H9 (cell line): ENCODE data around the gene NCKAP5. TPM values are rescaled to one million over a fixed set of nuclear protein-coding genes. Genes with fewer than 3 reads are reported as not detected.

ENCODE experiments used
- DNase-seq: peaks from one replicate; pipeline ENCODE4 v3.0.0-alpha.2; 2017
- H2AFZ ChIP-seq: one replicate; pipeline ENCODE4 v1.6.1; 2013; ENCODE audit warnings: mild to moderate bottlenecking, low read length, control low read depth, moderate library complexity
- H2AK5ac ChIP-seq: 2 replicates; pipeline ENCODE4 v1.6.1; 2013; ENCODE audit warnings: low read length, control low read depth, mixed read lengths; ENCODE audit not compliant: insufficient read length
- H2BK120ac ChIP-seq: one replicate; pipeline ENCODE4 v1.6.1; 2013; ENCODE audit warnings: low read depth, mild to moderate bottlenecking, low read length, control low read depth, inconsistent platforms; ENCODE audit not compliant: poor library complexity, severe bottlenecking
- H2BK12ac ChIP-seq: 2 replicates; pipeline ENCODE4 v1.6.1; 2013; ENCODE audit warnings: low read length, control low read depth, mixed read lengths, low read depth; ENCODE audit not compliant: insufficient read length
- H2BK15ac ChIP-seq: 2 replicates; pipeline ENCODE4 v1.6.1; 2013; ENCODE audit warnings: low read depth, low read length, control low read depth
- H2BK20ac ChIP-seq: one replicate; pipeline ENCODE4 v1.6.1; 2013; ENCODE audit warnings: low read depth, mild to moderate bottlenecking, low read length, control low read depth, inconsistent platforms; ENCODE audit not compliant: poor library complexity, severe bottlenecking
- H2BK5ac ChIP-seq: 2 replicates; pipeline ENCODE4 v1.6.1; 2013; ENCODE audit warnings: low read length, control low read depth, mixed read lengths; ENCODE audit not compliant: insufficient read length
- H3K14ac ChIP-seq: 2 replicates; pipeline ENCODE4 v1.6.1; 2013; ENCODE audit warnings: low read length, control low read depth; ENCODE audit not compliant: insufficient read depth
- H3K18ac ChIP-seq: 2 replicates; pipeline ENCODE4 v1.6.1; 2013; ENCODE audit warnings: low read depth, mild to moderate bottlenecking, mixed read lengths, low read length, control low read depth; ENCODE audit not compliant: insufficient read length
- H3K23ac ChIP-seq: 2 replicates; pipeline ENCODE4 v1.6.1; 2013; ENCODE audit warnings: low read length, control low read depth, mixed read lengths, low read depth; ENCODE audit not compliant: insufficient read length
- H3K23me2 ChIP-seq: 2 replicates; pipeline ENCODE4 v1.6.1; 2013; ENCODE audit warnings: low read depth, mild to moderate bottlenecking, mixed read lengths, low read length, control low read depth; ENCODE audit not compliant: insufficient read length, poor library complexity, severe bottlenecking
- H3K27ac ChIP-seq: 2 replicates; pipeline ENCODE4 v1.5.1; 2013; ENCODE audit warnings: low read length, control low read depth, mixed read lengths, low read depth; ENCODE audit not compliant: insufficient read length
- H3K27me3 ChIP-seq: 2 replicates; pipeline ENCODE4 v1.6.1; 2013; ENCODE audit warnings: low read length, control low read depth, inconsistent platforms; ENCODE audit not compliant: insufficient read depth
- H3K4ac ChIP-seq: 2 replicates; pipeline ENCODE4 v1.6.1; 2013; ENCODE audit warnings: low read depth, mild to moderate bottlenecking, control low read depth, inconsistent platforms, low read length, moderate library complexity
- H3K4me1 ChIP-seq: 2 replicates; pipeline ENCODE4 v1.6.1; 2013; ENCODE audit warnings: low read length, control low read depth, inconsistent platforms; ENCODE audit not compliant: insufficient read depth
- H3K4me2 ChIP-seq: 2 replicates; pipeline ENCODE4 v1.6.1; 2013; ENCODE audit warnings: low read length, control low read depth, mixed read lengths; ENCODE audit not compliant: insufficient read length, insufficient read depth
- H3K56ac ChIP-seq: 2 replicates; pipeline ENCODE4 v1.6.1; 2013; ENCODE audit warnings: low read depth, mild to moderate bottlenecking, mixed read lengths, low read length, control low read depth; ENCODE audit not compliant: insufficient read length
- H3K79me1 ChIP-seq: 2 replicates; pipeline ENCODE4 v1.6.1; 2013; ENCODE audit warnings: low read depth, mild to moderate bottlenecking, moderate library complexity, low read length, control low read depth, inconsistent platforms; ENCODE audit not compliant: insufficient read depth, poor library complexity, severe bottlenecking
- H3K79me2 ChIP-seq: 2 replicates; pipeline ENCODE4 v1.6.1; 2013; ENCODE audit warnings: low read length, control low read depth, inconsistent platforms; ENCODE audit not compliant: insufficient read depth
- H3K9ac ChIP-seq: 2 replicates; pipeline ENCODE4 v1.6.1; 2013; ENCODE audit warnings: low read length, control low read depth, mixed read lengths; ENCODE audit not compliant: insufficient read length; ENCODE audit errors: extremely low read depth
- H3K9me3 ChIP-seq: one replicate; pipeline ENCODE4 v1.6.1; 2013; ENCODE audit warnings: low read depth, low read length, inconsistent platforms; ENCODE audit not compliant: control insufficient read depth
- H3T11ph ChIP-seq: one replicate; pipeline ENCODE4 v1.6.1; 2013; ENCODE audit warnings: mild to moderate bottlenecking, low read length, control low read depth, inconsistent platforms
- H4K20me1 ChIP-seq: one replicate; pipeline ENCODE4 v1.6.1; 2013; ENCODE audit not compliant: control insufficient read depth, insufficient read length, insufficient read depth
- H4K5ac ChIP-seq: 2 replicates; pipeline ENCODE4 v1.6.1; 2013; ENCODE audit warnings: low read depth, mild to moderate bottlenecking, mixed read lengths, low read length, control low read depth; ENCODE audit not compliant: insufficient read length
- H4K8ac ChIP-seq: replicated peaks from 2 replicates; pipeline ENCODE4 v1.6.1; 2013; ENCODE audit warnings: low read length, control low read depth, mixed read lengths, low read depth; ENCODE audit not compliant: insufficient read length
- H4K91ac ChIP-seq: 2 replicates; pipeline ENCODE4 v1.6.1; 2013; ENCODE audit warnings: low read depth, mild to moderate bottlenecking, moderate library complexity, mixed read lengths, low read length, control low read depth; ENCODE audit not compliant: insufficient read length
- H3K27ac Mint-ChIP-seq, 3 experiments: 2 replicates in 2 of 3; 3 replicates in 1 of 3; pipeline ENCODE4 v1.8.0; 2020 to 2021; ENCODE audit warnings: mixed read lengths in 3 of 3, mild to moderate bottlenecking in 1 of 3, moderate library complexity in 1 of 3
- H3K27me3 Mint-ChIP-seq: 2 replicates; pipeline ENCODE4 v1.8.0; 2021; ENCODE audit warnings: low read depth, mild to moderate bottlenecking, moderate library complexity, mixed read lengths
- H3K36me3 Mint-ChIP-seq, 3 experiments: 2 replicates in 2 of 3; 3 replicates in 1 of 3; pipeline ENCODE4 v1.8.0; 2020 to 2021; ENCODE audit warnings: low read depth in 3 of 3, mixed read lengths in 3 of 3; ENCODE audit not compliant: insufficient read depth in 1 of 3
- H3K4me1 Mint-ChIP-seq, 2 experiments: 2 replicates each; pipeline ENCODE4 v1.8.0; 2020; ENCODE audit warnings: mixed read lengths in 2 of 2
- H3K4me3 Mint-ChIP-seq, 2 experiments: 2 replicates in 1 of 2; 3 replicates in 1 of 2; pipeline ENCODE4 v1.8.0; 2020 to 2021; ENCODE audit warnings: mild to moderate bottlenecking in 2 of 2, mixed read lengths in 2 of 2, moderate library complexity in 1 of 2
- H3K9me3 Mint-ChIP-seq, 2 experiments: 2 replicates in 1 of 2; 3 replicates in 1 of 2; pipeline ENCODE4 v1.8.0; 2020; ENCODE audit warnings: mild to moderate bottlenecking in 2 of 2, mixed read lengths in 2 of 2, moderate library complexity in 1 of 2
- WGBS: extraction: QIAGEN DNeasy Blood & Tissue Kit; methylation state at CpG from one replicate; pipeline ENCODE4 v1.1.7; 2013; ENCODE audit warnings: missing lambda C conversion rate, low lambda C conversion rate, mixed read lengths; ENCODE audit not compliant: insufficient read length; ENCODE audit errors: extremely low coverage; 5-methylcytosine and 5-hydroxymethylcytosine counted together
- total RNA-seq: library from RNA; stranded (reverse); gene quantifications from 2 replicates; pipeline ENCODE4 v1.2.1, GENCODE V29; 2021
- TF ChIP-seq, protein P1 (sequence below): fragments of 200-600 bp; sonication (generic); conservative IDR thresholded peaks from 3 replicates; pipeline ENCODE4 v1.8.0; 2021; ENCODE audit warnings: antibody characterized with exemption, mild to moderate bottlenecking

NCKAP5 gene
- total RNA-seq, 1 experiment from 2014 or later = 0.26 TPM

DNA sequence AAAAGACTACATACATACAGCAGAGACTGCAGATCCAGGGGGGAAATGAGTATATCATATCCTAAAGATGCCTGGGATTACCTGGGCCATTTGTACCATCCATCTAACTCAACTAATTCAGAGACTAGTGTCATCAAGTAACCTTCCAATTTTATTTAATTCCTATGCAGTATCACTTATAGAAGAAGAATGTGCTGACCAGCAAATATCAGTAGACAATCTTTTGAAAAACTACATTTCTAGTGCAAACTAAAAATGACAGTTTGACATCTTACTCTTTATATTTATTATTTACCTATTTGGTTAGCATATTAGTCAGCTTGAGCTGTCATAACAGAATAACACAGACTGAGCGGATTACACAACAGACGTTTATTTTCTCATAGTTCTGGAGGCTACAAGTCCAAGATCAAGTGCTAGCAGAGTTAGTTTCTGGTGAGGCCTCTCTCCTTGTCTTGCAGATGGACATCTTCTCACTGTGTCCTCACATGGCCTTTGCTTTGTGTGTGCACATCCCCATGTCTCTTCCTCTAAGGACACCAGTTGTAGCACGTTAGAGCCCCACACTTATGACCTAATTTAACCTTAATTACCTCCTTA is 47.0 kb downstream of the NCKAP5 start:
- Histone ChIP-seq H3K4me1 (peaks cover 4% of the 10 kb centered on the region; the same call in 1 of the 2 replicates), H3T11ph (no peak overlapping the region), H3K56ac (no peak overlapping the region), H3K18ac (no peak overlapping the region), H2BK20ac (no peak overlapping the region), H3K9me3 (no peaks in the 10 kb centered on the region), H3K27me3 (peaks cover 36% of the 10 kb centered on the region; the same call in 1 of the 2 replicates), H2AK5ac (no peak overlapping the region), H3K27ac (no peak overlapping the region), H3K14ac (no peak overlapping the region), H3K23me2 (no peaks in the 10 kb centered on the region), H2BK120ac (no peak overlapping the region), H2BK15ac (no peak overlapping the region), H3K9ac (no peak overlapping the region), H3K79me2 (no peaks in the 10 kb centered on the region), H2BK5ac (no peak overlapping the region), H4K91ac (no peak overlapping the region), H2AFZ (no peak overlapping the region), H3K4ac (no peak overlapping the region), H4K5ac (no peak overlapping the region), H4K8ac (no peak overlapping the region), H3K79me1 (no peaks in the 10 kb centered on the region), H2BK12ac (no peak overlapping the region), H3K23ac (no peak overlapping the region), H4K20me1 (no peaks in the 10 kb centered on the region), H3K4me2 (no peak overlapping the region)
- no peak for DNase-seq
- no CpG with 5 or more reads among the region's 3 CpGs for WGBS
- Mint-ChIP-seq H3K27me3 (peaks cover 63% of the 10 kb centered on the region), H3K27ac (no peak overlapping the region), H3K36me3 (no peaks in the 10 kb centered on the region), H3K9me3 (no peaks in the 10 kb centered on the region; a peak in 1 of 5 replicates), H3K4me1 (peaks cover 14 to 16% of the 10 kb centered on the region in 2 experiments), H3K4me3 (no peak overlapping the region)
- TF ChIP-seq, protein P1, sequence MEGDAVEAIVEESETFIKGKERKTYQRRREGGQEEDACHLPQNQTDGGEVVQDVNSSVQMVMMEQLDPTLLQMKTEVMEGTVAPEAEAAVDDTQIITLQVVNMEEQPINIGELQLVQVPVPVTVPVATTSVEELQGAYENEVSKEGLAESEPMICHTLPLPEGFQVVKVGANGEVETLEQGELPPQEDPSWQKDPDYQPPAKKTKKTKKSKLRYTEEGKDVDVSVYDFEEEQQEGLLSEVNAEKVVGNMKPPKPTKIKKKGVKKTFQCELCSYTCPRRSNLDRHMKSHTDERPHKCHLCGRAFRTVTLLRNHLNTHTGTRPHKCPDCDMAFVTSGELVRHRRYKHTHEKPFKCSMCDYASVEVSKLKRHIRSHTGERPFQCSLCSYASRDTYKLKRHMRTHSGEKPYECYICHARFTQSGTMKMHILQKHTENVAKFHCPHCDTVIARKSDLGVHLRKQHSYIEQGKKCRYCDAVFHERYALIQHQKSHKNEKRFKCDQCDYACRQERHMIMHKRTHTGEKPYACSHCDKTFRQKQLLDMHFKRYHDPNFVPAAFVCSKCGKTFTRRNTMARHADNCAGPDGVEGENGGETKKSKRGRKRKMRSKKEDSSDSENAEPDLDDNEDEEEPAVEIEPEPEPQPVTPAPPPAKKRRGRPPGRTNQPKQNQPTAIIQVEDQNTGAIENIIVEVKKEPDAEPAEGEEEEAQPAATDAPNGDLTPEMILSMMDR = no peak
